ENCODE data around the gene TREM2.
"Not testable (repeated sequence)": the region's sequence is repeated elsewhere in the genome, so short reads cannot be mapped to it uniquely, and the experiment has no call there.

TREM2 gene

DNA sequence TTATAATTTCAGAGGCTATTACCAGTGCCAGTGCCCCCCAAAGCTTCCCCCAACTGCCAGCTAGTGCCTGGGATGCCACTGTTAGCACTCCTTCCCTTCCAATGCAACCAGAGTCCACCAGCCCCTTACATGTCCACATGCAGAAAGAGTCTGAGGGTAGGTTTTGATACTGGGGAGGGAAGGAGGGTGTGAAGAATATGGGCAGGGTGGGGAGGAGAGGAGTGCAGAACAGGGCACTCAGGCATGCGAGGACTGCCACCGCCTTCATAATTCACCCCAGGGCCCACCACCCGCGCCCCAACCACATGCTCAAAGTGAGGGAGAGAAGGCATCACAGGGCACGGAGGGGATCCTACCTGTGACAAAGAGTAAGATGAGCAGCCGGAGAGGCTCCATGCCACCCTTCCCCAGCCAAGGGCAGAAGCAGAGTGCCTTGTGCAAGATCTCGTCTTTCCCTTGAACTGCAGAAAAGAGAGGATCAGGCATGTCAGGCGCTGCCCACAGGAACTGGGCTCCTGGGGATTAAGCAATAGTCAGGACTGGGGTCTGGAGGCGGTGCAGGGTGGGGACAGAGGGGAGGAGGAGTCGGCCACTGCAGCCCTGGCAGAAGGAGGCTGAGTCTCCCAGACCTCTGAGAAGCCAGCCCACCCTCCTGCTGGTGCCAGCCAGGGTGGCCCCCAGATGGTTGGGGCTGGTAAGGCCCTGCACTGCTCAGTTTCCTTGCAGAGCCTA is at the start of gene TREM2:
TSS of gene TREM2 (minus strand) at position 430 of the 732 bp plus-strand sequence. CDS start at position 396, 34 bp downstream.
- no peak for DNase-seq (ENCODE audit: low read depth, low spot score)

- no peak for DNase-seq (ENCODE audit: low read depth, low spot score)
Observed at GRCh38 chr6:41209547-41210320, 46.8 kb upstream of the TREM2 start.

DNA sequence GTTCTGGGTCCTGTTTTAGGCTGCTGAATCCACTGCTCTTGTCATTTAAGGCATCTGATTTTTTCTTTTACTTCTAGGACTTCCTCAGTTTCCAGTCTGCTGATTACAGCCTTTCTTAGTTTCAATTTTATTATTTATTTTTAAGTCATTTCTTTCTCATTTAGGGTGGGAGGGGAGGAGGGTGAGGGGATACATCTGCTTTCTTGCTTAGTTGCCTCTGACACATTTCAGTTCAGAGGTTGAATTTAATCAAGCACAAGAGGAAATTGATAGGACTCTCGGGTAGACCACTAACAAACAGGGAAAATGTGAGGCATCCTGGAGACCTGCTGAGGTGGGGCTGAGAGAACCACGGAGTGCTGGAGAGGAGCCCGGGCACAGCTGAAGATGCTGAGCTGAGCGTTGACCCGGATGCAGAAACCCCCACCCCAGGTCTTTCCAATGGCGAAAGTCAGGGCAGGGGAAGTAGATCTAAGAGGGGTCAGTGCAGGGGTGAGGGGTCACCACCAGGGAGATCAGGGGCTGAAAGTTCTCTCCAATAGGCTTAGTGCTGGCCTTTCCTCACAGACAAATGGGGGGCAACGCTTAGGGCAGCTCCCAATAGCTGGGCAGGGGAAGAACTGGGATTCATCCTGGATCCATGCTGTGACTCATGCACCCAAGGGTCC is 45.7 kb upstream of the TREM2 start:
- DNase-seq (ENCODE audit: low read depth, low spot score) = no peak

DNA sequence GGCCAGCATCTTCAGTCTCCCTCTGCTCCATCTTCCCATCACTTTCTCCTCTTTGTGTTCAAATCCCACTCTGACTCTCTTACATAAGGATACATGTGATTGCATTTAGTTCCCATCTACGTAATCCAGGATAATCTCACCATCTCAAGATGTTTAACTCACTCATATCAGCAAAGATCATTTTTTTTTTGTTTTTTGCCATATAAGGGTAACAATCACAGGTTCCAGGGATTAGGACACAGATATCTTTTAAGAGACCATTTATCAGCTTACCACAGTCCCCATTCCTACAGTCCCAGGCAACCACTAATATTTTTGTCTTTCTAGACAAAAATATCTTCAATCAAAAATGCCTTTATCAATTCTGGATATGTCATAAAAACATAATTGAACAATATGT is 41.2 kb upstream of the TREM2 start:
- no peak for DNase-seq (ENCODE audit: low read depth, low spot score)

DNA sequence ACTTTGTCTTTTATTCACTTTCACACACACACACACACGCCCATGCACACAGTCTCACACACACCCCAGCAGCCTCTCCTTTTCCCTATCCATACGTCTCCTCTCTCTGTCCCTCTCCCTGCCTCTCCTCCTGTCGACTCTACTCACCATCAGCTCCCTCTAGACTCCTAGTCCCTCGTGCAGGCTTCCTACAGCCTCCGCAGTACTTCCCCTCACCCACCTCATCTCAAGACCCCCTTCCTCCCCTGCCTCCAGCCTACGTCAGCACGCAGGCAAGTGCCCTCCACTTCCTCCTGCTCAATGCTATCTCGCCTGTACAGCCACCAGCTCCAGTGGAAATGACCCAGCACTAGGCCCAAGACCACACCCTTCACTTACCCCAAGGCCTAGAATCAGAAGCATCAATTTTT is 38.9 kb upstream of the TREM2 start:
- DNase-seq (ENCODE audit: low read depth, low spot score) = no peak

DNA sequence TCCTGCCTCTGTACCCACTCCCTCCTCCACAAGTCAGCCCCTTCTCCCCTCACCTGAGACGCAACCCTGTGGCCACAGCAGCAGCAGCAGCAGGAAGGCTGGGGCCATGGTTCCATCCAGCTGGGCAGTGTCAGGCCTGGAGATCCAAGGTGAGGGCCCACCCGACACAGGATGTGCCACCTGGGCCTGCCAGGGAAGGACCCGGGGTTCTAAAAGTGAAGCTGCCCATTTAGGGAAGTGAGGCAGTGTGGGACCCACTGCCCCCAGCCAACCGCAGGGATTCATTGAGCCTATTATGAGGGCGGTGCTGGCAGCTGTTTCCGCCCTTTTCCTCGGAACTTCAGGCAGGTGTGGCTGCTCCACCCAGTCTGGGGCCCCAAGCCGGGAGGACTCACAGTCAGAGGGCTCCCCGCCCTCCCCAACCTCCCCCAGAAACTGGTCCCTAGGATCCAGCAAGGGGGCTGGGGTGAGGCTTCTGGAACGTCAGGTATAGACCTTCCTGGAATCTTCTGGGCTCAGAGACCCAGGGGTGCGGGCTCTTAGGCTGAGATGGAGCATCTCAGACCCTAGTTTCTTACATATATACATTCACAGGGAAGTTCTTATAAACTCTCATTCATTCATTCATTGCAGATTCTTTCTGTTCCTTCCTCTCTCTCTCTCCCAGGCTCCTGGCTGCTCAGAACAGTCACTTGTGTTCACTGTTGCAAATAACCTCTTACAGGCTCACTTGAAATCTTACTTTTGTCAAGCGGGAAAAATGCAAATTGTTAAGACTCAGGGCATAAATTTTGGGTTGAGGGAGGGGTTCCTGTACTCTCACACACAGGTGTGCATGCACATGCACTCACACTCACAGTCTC is 38.2 kb upstream of the TREM2 start, which contains the start of gene TREML2:
TSS of gene TREML2 (minus strand) at position 249 of the 863 bp plus-strand sequence. CDS start at position 108, 141 bp downstream.
- no peak for DNase-seq (ENCODE audit: low read depth, low spot score)

- no peak for DNase-seq (ENCODE audit: low read depth, low spot score)
Observed at GRCh38 chr6:41200296-41200900, 37.5 kb upstream of the TREM2 start.

DNA sequence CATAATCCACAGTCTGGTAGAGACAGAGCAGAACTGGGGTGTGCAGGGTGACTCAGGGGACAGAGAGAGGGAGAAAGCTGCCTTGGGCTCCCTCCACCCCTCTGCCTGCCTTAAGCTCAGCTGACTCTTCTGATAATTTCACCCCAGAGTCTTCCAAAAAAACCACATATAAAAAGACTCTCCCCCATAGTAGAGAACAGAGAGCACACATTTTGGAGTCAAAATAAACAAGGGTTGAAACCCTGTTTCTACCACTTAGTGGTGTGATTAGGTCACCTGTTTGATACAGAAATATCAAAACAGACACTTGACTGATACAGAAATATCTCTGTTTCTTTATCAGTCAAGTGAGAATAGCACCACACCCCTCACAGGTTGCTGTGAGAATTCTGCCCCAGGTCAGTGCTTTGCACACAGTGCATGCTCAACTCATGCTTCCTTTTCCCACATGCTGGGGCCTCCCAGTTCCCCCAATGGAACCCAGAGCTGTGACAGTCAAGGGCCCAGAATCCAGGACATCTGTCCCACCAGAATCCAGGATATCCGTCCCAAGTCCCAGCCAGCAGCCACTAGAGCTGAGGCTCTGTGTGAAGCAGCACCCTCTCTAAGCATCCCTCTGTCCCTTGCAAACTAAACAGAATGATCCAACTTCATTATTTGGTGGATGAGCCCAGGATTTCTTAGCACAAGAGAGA is 36.8 kb upstream of the TREM2 start:
- no peak for DNase-seq (ENCODE audit: low read depth, low spot score)

DNA sequence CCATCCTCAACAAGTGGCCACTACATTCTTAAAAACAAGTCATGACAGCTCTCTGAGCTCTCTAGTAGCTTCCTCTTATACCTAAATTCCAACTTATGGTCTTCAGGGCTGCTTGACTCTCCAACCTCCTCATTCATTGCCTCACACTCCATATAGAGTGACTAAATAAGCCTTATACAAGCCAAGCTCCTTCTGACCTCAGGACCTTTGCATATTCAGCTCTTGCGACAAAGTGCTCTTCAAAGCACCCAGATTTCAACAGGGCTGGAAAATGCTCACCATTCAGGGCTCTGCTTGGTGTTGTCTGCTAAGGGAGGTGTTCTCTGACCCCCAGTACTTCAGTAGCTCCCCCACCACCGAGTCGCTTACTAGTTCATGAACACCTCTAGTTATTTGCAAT is 34.3 kb upstream of the TREM2 start:
- DNase-seq (ENCODE audit: low read depth, low spot score) = no peak

DNA sequence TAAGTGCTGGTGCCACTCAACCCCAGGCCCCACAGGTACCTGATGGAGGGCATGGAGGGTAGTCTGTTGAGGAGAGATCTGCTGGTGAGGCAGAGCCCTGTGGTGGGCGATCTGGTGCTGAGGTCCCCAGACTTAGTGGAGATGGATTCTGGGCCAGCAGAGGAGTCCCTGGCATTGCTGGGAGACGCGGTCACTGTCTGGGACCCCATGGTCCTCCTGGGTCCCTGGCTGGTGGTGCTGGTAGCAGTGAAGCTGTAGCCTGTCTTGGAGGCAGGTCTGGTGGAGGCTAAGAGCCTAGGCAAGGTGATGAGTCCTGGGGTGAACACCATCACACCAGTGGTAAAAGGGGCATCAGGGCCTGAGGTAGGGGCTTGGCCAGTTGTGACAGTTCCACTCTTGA is 31.5 kb upstream of the TREM2 start:
- DNase-seq (ENCODE audit: low read depth, low spot score) = no peak

DNA sequence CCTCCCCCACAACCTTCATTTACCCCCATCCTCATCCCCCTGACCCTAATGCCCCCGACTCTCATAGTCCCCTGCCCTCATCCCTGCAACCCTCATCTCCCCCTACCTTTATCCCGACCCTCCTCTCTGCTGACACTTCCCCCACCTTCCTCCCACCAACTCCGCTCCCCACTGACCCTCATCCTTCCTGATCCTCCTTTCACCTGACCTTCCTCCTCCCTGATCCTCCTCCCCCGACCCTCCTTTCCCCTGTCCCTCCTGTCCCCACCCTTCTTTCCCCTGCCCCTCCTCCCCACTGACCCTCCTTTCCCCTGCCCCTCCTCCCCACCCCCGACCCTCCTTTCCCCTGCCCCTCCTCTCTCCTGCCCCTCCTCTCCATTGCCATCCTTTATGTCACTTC is 31.0 kb upstream of the TREM2 start:
- DNase-seq (ENCODE audit: low read depth, low spot score) = no peak

DNA sequence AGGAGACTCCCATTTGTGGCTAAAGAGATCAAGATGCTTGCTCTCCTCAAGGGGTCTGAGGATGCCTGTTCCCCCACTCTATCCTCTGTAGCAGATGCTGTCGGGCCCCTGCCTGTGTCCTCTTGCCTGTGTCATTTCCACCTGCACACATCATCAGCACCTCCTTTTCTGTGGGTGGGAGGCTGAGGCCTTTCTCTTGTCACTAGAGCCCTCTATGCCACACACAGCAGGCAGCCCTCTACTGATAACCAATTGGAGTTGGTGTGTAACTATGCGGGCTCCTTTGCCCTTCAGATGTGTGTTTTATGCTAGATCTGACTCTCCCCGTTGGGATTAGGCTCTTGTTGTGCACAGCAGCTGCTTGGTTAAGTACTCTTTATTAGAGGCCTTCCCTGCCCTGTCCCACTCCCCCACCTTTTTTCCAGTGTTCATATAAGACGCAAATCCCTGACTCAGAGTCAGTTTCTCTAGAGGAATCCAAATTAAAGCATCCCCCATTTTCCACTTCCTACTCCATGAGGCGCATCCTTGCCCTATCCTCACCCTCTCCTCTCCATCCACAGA is 30.3 kb upstream of the TREM2 start:
- DNase-seq (ENCODE audit: low read depth, low spot score) = no peak

DNA sequence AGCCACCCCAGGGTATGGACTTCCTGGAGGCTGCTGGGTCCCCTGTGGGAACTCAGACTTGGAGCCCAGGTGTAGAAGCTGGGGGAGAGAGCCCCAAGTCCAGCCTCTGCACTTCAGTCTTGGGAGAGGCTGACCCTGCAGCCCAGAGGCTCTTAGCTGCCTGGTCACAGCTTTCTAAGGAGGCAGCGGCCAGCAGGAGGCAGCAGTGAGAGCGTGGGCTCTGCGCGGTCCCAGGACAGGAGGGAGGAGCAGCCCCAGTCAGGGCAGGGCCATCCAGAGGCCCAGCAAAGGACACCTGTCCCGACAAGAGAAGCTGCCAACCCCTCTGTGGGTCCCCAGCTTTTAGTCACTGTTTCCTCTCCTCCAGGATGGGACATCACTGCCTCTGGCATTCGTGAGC is 28.7 kb upstream of the TREM2 start:
- no peak for DNase-seq (ENCODE audit: low read depth, low spot score)

- DNase-seq (ENCODE audit: low read depth, low spot score) = no peak
Observed at GRCh38 chr6:41190791-41191190, 27.9 kb upstream of the TREM2 start.

DNA sequence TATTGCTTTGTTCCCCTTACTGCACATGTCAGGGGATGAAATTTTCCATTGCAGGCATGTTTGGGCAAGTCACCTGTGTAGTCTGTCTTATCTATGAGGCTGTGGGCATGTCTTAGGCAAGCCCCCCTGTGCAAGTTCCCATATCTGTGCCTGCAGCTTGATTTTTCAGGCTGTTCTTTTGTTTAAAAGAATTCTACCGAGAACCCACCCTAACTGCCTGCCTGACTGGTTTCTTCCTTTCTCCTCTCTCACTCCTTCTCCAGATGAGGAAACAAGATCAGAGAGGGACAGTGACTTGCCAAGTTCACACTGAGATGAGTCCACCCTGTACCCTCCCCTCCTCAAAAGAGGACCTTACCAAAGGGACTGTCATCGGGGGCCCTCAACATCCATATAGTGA is 27.1 kb upstream of the TREM2 start:
- no peak for DNase-seq (ENCODE audit: low read depth, low spot score)

DNA sequence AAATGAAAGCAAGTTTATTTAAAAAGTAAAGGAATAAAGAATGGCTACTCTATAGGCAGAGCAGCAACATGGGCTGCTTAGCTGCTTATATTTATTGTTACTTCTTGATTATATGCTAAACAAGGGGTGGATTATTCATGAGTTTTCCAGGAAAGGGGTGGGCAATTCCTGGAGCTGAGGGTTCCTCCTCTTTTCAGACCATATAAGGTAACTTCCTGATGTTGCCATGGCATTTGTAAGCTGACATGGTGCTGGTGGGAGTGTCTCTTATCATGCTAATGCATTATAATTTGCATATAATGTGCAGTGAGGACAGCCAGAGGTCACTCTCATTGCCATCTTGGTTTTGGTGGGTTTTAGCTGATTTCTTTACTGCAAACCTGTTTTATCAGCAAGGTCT is 26.1 kb upstream of the TREM2 start:
- DNase-seq (ENCODE audit: low read depth, low spot score) = not testable (repeated sequence)

GRCh38 chr6:41187924-41188886 is 25.3 kb upstream of the TREM2 start:
- DNase-seq (ENCODE audit: low read depth, low spot score) = no peak

GRCh38 chr6:41186031-41186562 is 23.2 kb upstream of the TREM2 start:
- DNase-seq (ENCODE audit: low read depth, low spot score) = no peak

GRCh38 chr6:41184761-41185160 is 21.8 kb upstream of the TREM2 start:
- DNase-seq (ENCODE audit: low read depth, low spot score) = no peak
